ENCODE data around the gene CLSTN2.

CLSTN2 gene

DNA sequence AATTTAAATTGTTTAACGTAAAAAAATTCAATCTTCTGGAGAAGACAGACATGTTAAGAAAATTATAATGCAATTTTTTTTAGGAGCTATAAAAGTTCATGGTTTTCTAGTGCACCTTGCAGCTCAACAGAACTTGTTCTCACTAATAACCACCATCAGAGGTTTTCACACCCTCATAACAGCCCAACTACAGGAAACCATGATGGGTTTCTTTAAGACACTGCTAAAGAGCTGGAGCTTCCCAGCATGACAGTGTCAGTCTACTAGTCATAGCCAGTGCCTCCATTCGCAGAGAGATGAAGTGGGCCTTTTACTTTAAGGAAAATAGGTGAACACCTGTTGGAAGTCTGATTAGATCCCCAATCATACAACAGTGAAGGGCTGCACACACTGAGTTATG is 518.8 kb downstream of the CLSTN2 start:
- no peak for DNase-seq (ENCODE audit: low spot score)

GRCh38 chr3:140455521-140456214 is 520.7 kb downstream of the CLSTN2 start:
- no peak for DNase-seq (ENCODE audit: low spot score)

DNA sequence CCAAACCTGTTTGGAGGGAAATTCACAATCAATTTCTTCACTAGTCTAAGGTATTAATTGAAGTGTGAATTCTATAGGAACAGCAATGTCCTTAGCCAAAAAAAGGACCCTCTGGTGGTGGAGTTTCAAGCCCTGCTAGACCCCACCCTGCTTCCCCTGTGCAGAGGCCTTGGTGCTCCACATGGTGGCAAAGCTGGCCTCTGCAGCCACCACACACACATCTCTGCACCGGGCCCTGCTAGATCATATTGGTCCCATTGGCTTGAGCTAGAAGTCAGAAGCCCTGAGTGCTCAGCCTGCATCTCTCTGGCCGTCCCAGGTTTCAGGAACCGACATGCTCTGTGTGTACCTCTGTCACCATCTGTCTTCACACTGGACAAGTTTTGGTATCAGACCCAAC is 522.0 kb downstream of the CLSTN2 start:
- no peak for DNase-seq (ENCODE audit: low spot score)

DNA sequence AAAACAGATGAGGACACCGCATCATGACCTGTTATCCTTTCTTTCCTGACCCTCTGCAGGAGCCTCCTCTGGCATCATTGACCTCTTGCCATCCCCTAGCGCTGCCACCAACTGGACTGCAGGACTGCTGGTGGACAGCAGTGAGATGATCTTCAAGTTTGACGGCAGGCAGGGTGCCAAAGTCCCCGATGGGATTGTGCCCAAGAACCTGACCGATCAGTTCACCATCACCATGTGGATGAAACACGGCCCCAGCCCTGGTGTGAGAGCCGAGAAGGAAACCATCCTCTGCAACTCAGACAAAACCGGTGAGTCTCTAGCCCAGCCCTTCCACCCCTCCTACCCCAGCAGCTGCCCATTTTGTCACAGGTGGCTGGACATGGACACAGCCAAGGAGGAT is 524.5 kb downstream of the CLSTN2 start:
- DNase-seq (ENCODE audit: low spot score): no peak

- no peak for DNase-seq (ENCODE audit: low spot score)
Measured at GRCh38 chr3:140461250-140461649, 526.3 kb downstream of the CLSTN2 start.

DNA sequence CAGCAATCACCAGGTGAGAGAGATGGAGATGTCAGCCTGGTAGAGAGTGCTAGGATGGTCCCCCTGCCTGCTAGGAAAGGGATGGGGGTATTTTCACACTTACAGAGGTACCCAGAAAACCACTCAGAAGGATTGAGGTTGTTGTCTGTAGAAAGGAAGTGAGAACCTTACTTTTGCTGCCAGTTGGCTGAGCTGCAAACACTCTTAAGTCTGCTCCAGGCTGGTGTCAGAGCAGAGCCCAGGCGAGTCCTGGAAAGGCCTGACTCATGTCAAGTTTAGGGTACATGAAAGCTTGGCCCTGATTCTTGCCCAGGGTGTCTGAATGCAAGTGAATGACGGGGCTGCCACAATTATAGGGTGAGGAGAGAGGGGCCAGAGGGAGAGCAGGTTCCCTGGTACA is 528.4 kb downstream of the CLSTN2 start:
- DNase-seq (ENCODE audit: low spot score): no peak

GRCh38 chr3:140465988-140466387 is 531.0 kb downstream of the CLSTN2 start:
- DNase-seq (ENCODE audit: low spot score): no peak

- DNase-seq (ENCODE audit: low spot score): no peak
Measured at GRCh38 chr3:140466535-140466934, 531.5 kb downstream of the CLSTN2 start.

- peak; percentile 92 for DNase-seq (ENCODE audit: low spot score)
Measured at GRCh38 chr3:140467104-140467577, 532.2 kb downstream of the CLSTN2 start.

GRCh38 chr3:140467796-140468315 is 532.9 kb downstream of the CLSTN2 start:
- DNase-seq (ENCODE audit: low spot score): no peak

DNA sequence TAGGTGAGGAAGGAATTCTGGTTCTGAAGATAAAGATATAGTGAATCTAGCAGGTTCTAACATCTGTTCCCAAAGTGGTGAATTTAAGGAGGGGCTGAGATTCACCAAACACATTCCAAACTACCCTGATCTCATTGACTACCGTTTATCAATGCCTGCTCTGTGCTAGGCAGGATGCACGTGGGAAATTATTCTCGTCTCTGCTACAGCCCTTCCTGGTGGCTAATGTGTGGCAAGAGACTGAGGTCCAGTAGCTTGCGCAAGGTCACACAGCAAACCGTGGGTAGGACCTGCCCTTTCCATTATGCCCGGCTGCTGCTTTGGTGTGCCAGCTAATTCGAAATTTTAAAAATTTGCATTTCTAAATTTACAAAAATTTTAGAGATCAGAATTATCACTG is 533.4 kb downstream of the CLSTN2 start:
- DNase-seq (ENCODE audit: low spot score): no peak

- DNase-seq (ENCODE audit: low spot score): no peak
Measured at GRCh38 chr3:140469491-140469890, 534.5 kb downstream of the CLSTN2 start.

DNA sequence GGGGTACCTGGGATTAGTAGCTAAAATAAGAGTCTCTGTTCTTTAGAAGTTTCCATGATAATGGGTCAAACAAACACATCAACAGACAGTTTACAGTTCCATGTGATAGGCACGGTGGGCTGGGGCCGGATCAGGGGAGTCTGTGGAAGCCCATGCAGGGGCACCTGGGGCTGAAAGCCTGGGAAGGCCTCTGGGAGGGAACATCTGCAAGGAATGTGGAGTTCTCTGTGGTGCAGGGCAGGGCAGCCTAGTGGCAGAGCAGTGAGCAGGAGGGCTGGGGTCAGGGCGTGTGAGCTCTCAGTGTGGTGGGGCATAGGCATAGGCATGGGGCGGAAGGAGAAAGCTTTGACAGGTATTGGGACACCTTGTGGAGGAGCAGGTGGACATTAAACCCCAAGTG is 535.2 kb downstream of the CLSTN2 start:
- DNase-seq (ENCODE audit: low spot score): no peak

- no peak for DNase-seq (ENCODE audit: low spot score)
Measured at GRCh38 chr3:140470962-140471361, 536.0 kb downstream of the CLSTN2 start.

GRCh38 chr3:140472306-140473020 is 537.5 kb downstream of the CLSTN2 start:
- DNase-seq (ENCODE audit: low spot score): no peak

GRCh38 chr3:140487566-140487965 is 552.6 kb downstream of the CLSTN2 start:
- DNase-seq (ENCODE audit: low spot score): no peak

GRCh38 chr3:140493271-140493670 is 558.3 kb downstream of the CLSTN2 start:
- no peak for DNase-seq (ENCODE audit: low spot score)

DNA sequence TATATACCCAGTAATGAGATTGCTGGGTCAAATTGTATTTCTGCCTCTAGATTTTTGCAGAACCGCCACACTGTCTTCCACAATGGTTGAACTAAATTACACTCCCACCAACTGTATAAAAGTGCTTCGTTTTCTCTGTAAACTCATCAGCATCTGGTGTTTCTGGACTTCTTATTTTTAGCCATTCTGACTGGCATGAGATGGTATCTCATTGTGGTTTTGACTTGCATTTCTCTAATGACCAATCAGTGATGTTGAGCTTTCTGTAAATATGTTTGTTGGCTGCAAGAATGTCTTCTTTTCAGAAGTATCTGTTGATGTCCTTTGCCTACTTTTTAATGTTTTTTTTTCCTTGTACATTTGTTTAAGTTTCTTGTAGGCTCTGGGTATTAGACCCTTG is 560.0 kb downstream of the CLSTN2 start:
- no peak for DNase-seq (ENCODE audit: low spot score)

DNA sequence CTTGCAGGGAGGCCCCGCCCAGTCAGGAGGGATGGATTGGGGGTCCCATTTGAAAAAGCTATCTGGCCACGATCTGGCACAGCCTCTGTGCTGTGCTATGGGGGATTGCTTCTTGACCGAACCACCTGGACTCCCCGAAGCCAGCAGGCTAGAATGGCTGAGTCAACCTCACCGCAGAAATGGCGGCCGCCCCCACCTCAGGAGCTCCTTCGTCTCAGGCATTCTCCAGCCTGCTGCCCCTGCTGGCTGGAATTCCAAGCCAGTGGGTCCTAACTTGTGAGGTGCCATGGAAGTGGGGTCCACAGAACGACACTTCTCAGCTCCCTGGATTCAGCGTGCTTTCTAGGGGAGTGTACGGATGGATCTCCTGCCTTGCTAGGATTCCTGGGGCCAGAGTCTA is 562.3 kb downstream of the CLSTN2 start:
- no peak for DNase-seq (ENCODE audit: low spot score)

DNA sequence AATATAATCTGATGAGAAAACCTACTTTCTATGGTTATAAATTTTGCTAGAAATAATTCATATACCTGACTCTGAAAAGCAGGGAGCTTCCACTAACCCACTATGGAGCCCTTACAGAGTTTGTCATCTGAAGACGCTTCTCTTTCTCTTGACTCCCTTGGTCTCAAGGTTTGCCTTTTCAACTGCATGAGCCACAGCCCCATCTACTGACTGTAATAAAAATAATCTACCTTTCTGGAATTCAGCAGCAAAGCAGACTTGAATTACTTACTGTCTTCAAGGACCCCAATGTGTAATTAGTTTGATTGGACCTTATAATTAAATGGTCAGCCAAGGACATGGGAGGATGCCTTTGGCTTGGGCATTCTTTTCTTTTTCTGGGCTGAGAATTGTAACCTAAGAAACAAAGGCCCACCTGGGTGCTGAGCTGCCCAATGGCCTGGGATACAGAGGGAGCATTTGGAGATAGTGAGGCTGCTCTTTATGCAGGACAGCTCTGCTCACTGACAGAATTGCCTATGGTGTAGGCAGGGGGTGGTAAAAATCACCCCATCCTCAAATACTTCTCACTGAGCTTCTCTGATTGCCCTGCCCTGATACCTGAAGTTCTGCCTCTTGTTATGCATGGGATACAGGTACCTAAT is 564.3 kb downstream of the CLSTN2 start:
- peak; percentile 36 for DNase-seq (ENCODE audit: low spot score)

DNA sequence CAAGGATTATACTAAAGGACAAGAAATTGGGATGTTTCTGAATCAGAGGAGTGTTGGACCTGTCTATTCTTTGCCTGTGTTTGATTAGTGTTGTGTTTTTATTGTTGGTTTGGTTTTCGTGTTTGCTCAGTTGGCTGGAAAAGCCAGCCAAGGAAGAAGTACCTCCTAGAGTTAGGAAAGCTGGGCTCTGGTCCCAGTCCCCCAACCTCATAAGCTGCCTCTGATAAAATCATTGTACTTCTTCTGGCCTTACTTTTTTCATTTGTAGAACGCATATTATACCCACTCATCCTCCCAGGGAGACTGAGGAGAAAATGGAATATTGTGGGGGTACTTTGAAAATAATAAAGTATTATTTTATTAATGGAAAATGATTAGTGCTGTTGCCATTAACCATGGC is 565.5 kb downstream of the CLSTN2 start:
- DNase-seq (ENCODE audit: low spot score): no peak

DNA sequence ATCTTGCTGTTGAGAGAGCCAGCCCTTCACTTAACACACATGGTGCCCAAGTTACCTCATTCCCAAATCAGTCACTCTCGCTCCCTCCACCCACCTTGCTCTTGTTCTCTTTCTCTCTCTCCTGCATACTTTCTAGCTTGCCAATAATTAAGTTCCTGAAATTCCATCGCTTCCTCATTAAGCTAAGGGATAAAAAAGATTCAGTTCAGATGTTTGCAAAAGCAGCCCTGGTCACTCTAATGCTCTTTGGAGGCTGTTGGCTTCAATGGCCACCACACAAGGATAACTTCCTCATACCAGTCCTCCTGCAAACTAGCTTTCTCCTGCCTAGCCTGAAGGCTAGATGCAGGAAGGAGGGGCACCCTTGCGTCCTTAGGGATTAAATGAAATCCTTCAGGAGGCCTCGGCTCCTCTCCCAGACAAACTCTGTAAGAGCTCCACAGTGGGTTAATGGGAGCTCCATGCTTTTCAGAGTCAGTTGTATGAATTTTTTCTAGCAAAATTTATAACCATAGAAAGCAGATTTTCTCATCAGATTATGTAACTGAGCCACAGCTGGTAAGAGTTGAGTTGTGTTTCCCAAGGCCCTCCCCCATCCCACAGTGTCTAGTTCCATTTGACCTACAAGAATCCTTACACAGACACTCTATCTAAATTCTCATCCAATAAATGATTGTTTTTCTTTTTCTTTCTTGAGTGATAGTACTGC is 566.2 kb downstream of the CLSTN2 start:
- no peak for DNase-seq (ENCODE audit: low spot score)

Data from SW480 (cell line).